Hepatocyte (in vitro differentiated cells): ENCODE data around the gene RPS21.

ENCODE experiments used
- CTCF ChIP-seq: fragments of 200-600 bp; sonication (generic); IDR thresholded peaks from 2 replicates; pipeline ENCODE4 v1.5.1; 2016; ENCODE audit warnings: antibody characterized with exemption, mild to moderate bottlenecking; ENCODE audit not compliant: poor library complexity
- EZH2phosphoT487 ChIP-seq: fragments of 200-600 bp; sonication (generic); IDR thresholded peaks from one replicate; pipeline ENCODE4 v1.6.1; 2018; ENCODE audit warnings: antibody characterized with exemption, mild to moderate bottlenecking, low read depth, moderate library complexity; ENCODE audit not compliant: unreplicated experiment, severe bottlenecking

- TF ChIP-seq EZH2phosphoT487 = no peak
- no peak for TF ChIP-seq CTCF
Observed at GRCh38 chr20:62353289-62354030, 33.4 kb upstream of the RPS21 start.
